ENCODE data around the gene VGLL4.

The VGLL4 gene

DNA sequence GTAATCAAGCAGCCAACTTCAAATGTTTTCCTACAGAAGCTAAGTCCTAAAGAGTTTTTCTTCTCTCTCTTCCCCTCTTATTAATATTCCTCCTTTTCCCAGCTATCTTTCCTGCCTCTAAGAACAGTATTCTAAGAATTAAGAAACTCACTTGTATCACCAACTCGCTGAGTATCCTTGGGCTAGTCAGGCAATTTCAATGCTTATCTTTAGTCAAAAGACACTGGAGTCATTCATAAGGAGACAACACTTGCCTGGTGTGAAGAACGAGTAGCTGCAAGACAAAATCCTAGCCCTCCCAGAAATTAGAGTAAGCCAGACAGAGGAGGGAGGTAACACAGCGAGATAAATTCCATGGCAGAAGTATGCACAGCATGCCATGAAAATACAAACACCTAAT, 10.7 kb downstream of the VGLL4 start:
- no peak for ATAC-seq
- TF ChIP-seq ZFP30 (CRISPR knock-in tag; IDR thresholded peaks at IDR 0.05) (no peak), SNAI2 (CRISPR knock-in tag; IDR thresholded peaks at IDR 0.05) (no peak), GLIS3 (CRISPR knock-in tag; IDR thresholded peaks at IDR 0.05) (no peak), RARB (CRISPR knock-in tag; IDR thresholded peaks at IDR 0.05) (no peak), BACH2 (CRISPR knock-in tag; IDR thresholded peaks at IDR 0.05; ENCODE audit: borderline replicate concordance) (no peak), ZNF8 (CRISPR knock-in tag; IDR thresholded peaks at IDR 0.05) (no peak), CSDC2 (CRISPR knock-in tag; IDR thresholded peaks at IDR 0.05) (no peak), ZC3H10 (CRISPR knock-in tag; IDR thresholded peaks at IDR 0.05) (no peak), ZFP3 (CRISPR knock-in tag; IDR thresholded peaks at IDR 0.05) (no peak), TCF4 (CRISPR knock-in tag; IDR thresholded peaks at IDR 0.05; ENCODE audit: borderline replicate concordance) (no peak), TOX (CRISPR knock-in tag; IDR thresholded peaks at IDR 0.05; ENCODE audit: borderline replicate concordance) (no peak), OSR1 (CRISPR knock-in tag; IDR thresholded peaks at IDR 0.05) (no peak), ESRRG (CRISPR knock-in tag; IDR thresholded peaks at IDR 0.05) (no peak)
- TF ChIP-seq, protein P1, sequence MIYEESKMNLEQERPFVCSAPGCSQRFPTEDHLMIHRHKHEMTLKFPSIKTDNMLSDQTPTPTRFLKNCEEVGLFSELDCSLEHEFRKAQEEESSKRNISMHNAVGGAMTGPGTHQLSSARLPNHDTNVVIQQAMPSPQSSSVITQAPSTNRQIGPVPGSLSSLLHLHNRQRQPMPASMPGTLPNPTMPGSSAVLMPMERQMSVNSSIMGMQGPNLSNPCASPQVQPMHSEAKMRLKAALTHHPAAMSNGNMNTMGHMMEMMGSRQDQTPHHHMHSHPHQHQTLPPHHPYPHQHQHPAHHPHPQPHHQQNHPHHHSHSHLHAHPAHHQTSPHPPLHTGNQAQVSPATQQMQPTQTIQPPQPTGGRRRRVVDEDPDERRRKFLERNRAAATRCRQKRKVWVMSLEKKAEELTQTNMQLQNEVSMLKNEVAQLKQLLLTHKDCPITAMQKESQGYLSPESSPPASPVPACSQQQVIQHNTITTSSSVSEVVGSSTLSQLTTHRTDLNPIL (CRISPR knock-in tag; IDR thresholded peaks at IDR 0.05; ENCODE audit: low read depth) = no peak

DNA sequence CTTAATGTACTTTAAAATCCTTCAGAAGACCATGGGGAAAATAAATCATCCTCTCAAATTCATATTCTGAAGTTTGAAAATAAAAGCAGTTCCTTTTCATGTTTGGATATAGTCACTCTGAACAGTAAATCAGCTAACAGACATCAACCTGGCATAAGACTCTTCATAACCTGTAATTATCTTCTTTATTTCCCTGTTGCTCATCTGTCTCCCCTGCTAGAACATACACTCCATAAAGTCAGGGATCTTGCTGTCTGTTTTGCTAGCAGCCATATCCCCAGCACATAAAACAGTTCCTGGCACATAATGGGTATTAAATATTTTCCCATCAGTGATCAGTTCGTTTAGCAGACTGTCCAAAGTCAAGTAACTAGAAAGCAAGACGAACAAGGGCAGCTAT, 11.2 kb downstream of the VGLL4 start:
- TF ChIP-seq ZFP3 (CRISPR knock-in tag; IDR thresholded peaks at IDR 0.05) (no peak), ZNF70 (CRISPR knock-in tag; IDR thresholded peaks at IDR 0.05) (no peak), ZNF565 (CRISPR knock-in tag; conservative IDR thresholded peaks at IDR 0.05; ENCODE audit: low read depth) (no peak), PPARA (CRISPR knock-in tag; IDR thresholded peaks at IDR 0.05; ENCODE audit: borderline replicate concordance) (no peak), BACH2 (CRISPR knock-in tag; IDR thresholded peaks at IDR 0.05; ENCODE audit: borderline replicate concordance) (no peak), ARNTL (CRISPR knock-in tag; IDR thresholded peaks at IDR 0.05; ENCODE audit: borderline replicate concordance, low read depth) (no peak), ESRRG (CRISPR knock-in tag; IDR thresholded peaks at IDR 0.05) (no peak), RARB (CRISPR knock-in tag; IDR thresholded peaks at IDR 0.05) (no peak)
- TF ChIP-seq, protein P2, sequence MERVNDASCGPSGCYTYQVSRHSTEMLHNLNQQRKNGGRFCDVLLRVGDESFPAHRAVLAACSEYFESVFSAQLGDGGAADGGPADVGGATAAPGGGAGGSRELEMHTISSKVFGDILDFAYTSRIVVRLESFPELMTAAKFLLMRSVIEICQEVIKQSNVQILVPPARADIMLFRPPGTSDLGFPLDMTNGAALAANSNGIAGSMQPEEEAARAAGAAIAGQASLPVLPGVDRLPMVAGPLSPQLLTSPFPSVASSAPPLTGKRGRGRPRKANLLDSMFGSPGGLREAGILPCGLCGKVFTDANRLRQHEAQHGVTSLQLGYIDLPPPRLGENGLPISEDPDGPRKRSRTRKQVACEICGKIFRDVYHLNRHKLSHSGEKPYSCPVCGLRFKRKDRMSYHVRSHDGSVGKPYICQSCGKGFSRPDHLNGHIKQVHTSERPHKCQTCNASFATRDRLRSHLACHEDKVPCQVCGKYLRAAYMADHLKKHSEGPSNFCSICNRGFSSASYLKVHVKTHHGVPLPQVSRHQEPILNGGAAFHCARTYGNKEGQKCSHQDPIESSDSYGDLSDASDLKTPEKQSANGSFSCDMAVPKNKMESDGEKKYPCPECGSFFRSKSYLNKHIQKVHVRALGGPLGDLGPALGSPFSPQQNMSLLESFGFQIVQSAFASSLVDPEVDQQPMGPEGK (CRISPR knock-in tag; IDR thresholded peaks at IDR 0.05; ENCODE audit: borderline replicate concordance) = no peak
- ATAC-seq = no peak

DNA sequence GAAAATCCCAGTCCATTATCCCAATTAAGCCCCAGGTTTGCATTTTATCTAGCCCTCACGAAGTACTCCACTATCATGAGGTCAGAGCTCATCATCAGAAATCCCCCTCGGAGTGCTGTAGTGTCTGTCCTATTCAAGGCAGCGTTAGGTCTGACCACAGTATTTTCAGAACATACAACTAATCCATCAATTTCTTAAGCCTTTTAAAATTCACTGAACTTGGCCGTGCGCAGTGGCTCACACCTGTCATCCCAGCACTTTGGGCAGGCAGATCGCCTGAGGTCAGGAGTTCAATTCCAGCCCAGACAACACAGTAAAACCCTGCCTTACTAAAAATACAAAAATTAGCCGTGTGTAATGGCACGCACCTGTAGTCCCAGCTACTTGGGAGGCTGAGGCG, 11.9 kb downstream of the VGLL4 start:
- no peak for TF ChIP-seq ESRRG (CRISPR knock-in tag; IDR thresholded peaks at IDR 0.05)
- no peak for TF ChIP-seq SNAI2 (CRISPR knock-in tag; IDR thresholded peaks at IDR 0.05)
- no peak for TF ChIP-seq PPARA (CRISPR knock-in tag; IDR thresholded peaks at IDR 0.05; ENCODE audit: borderline replicate concordance)
- TF ChIP-seq, protein P3, sequence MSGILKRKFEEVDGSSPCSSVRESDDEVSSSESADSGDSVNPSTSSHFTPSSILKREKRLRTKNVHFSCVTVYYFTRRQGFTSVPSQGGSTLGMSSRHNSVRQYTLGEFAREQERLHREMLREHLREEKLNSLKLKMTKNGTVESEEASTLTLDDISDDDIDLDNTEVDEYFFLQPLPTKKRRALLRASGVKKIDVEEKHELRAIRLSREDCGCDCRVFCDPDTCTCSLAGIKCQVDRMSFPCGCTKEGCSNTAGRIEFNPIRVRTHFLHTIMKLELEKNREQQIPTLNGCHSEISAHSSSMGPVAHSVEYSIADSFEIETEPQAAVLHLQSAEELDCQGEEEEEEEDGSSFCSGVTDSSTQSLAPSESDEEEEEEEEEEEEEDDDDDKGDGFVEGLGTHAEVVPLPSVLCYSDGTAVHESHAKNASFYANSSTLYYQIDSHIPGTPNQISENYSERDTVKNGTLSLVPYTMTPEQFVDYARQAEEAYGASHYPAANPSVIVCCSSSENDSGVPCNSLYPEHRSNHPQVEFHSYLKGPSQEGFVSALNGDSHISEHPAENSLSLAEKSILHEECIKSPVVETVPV (CRISPR knock-in tag; IDR thresholded peaks at IDR 0.05) = no peak
- no peak for TF ChIP-seq ZNF8 (CRISPR knock-in tag; IDR thresholded peaks at IDR 0.05)
- TF ChIP-seq BACH2 (CRISPR knock-in tag; IDR thresholded peaks at IDR 0.05; ENCODE audit: borderline replicate concordance) = no peak
- TF ChIP-seq TCF4 (CRISPR knock-in tag; IDR thresholded peaks at IDR 0.05; ENCODE audit: borderline replicate concordance) = no peak
- TF ChIP-seq ZNF70 (CRISPR knock-in tag; IDR thresholded peaks at IDR 0.05) = no peak
- no peak for TF ChIP-seq ARNTL (CRISPR knock-in tag; IDR thresholded peaks at IDR 0.05; ENCODE audit: borderline replicate concordance, low read depth)
- TF ChIP-seq, protein P1 (CRISPR knock-in tag; IDR thresholded peaks at IDR 0.05; ENCODE audit: low read depth) = no peak
- no peak for TF ChIP-seq ZNF565 (CRISPR knock-in tag; conservative IDR thresholded peaks at IDR 0.05; ENCODE audit: low read depth)
- no peak for TF ChIP-seq ZC3H10 (CRISPR knock-in tag; IDR thresholded peaks at IDR 0.05)
- TF ChIP-seq RARB (CRISPR knock-in tag; IDR thresholded peaks at IDR 0.05) = no peak
- no peak for TF ChIP-seq GLIS3 (CRISPR knock-in tag; IDR thresholded peaks at IDR 0.05)
- no peak for TF ChIP-seq ISL1 (CRISPR knock-in tag; IDR thresholded peaks at IDR 0.05)

DNA sequence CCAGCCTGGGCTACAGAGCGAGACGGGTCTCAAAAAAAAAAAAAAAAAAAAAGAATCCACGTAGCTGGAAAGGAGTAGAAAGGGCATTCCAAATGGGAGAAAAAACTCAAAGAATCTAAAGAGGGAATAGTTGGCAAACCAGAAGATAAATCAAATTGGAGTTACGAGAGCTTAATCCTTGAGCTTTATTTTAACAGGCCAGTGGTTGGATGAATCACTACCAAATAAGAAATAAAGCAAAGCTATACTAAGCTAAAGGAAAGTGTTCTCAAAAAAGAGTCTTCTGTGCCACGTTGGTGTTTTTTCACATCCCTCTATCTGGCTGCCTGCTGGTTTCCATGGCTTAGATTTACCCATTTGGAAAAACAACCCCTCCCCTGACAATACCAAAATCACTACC, 14.0 kb downstream of the VGLL4 start:
- ATAC-seq = peak; percentile 48
- TF ChIP-seq ZNF8 (CRISPR knock-in tag; IDR thresholded peaks at IDR 0.05) (no peak), OSR1 (CRISPR knock-in tag; IDR thresholded peaks at IDR 0.05) (no peak), ARNTL (CRISPR knock-in tag; IDR thresholded peaks at IDR 0.05; ENCODE audit: borderline replicate concordance, low read depth) (no peak), PPARA (CRISPR knock-in tag; IDR thresholded peaks at IDR 0.05; ENCODE audit: borderline replicate concordance) (no peak), ZFP30 (CRISPR knock-in tag; IDR thresholded peaks at IDR 0.05) (no peak), ZC3H10 (CRISPR knock-in tag; IDR thresholded peaks at IDR 0.05) (no peak), ESRRG (CRISPR knock-in tag; IDR thresholded peaks at IDR 0.05) (no peak), RARB (CRISPR knock-in tag; IDR thresholded peaks at IDR 0.05) (no peak), TOX (CRISPR knock-in tag; IDR thresholded peaks at IDR 0.05; ENCODE audit: borderline replicate concordance) (no peak), ISL1 (CRISPR knock-in tag; IDR thresholded peaks at IDR 0.05) (no peak; the same call in 1 of the 2 replicates)
- TF ChIP-seq, protein P1 (CRISPR knock-in tag; IDR thresholded peaks at IDR 0.05; ENCODE audit: low read depth) = no peak
- TF ChIP-seq, protein P4, sequence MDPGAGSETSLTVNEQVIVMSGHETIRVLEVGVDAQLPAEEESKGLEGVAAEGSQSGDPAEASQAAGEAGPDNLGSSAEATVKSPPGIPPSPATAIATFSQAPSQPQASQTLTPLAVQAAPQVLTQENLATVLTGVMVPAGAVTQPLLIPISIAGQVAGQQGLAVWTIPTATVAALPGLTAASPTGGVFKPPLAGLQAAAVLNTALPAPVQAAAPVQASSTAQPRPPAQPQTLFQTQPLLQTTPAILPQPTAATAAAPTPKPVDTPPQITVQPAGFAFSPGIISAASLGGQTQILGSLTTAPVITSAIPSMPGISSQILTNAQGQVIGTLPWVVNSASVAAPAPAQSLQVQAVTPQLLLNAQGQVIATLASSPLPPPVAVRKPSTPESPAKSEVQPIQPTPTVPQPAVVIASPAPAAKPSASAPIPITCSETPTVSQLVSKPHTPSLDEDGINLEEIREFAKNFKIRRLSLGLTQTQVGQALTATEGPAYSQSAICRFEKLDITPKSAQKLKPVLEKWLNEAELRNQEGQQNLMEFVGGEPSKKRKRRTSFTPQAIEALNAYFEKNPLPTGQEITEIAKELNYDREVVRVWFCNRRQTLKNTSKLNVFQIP (CRISPR knock-in tag; IDR thresholded peaks at IDR 0.05; ENCODE audit: borderline replicate concordance, low read depth) = no peak
- TF ChIP-seq, protein P3 (CRISPR knock-in tag; IDR thresholded peaks at IDR 0.05) = no peak

More for the DNA sequence above, 11.9 kb downstream of the VGLL4 start:
- no peak for ATAC-seq

Measured in SK-N-SH treated with all-trans-retinoic acid at 6 μM for 48 hours (cell line).